SK-N-MC (cell line): ENCODE measurements around the gene PC.

Experiments used
- EZH2 ChIP-seq: fragments of 200-600 bp; sonication (generic); IDR thresholded peaks from one replicate; pipeline ENCODE4 v1.6.1; 2017; ENCODE audit warnings: antibody characterized with exemption
- POLR2AphosphoS5 ChIP-seq: IDR thresholded peaks from 2 replicates; pipeline ENCODE4 v1.6.1; 2012; ENCODE audit warnings: mild to moderate bottlenecking, low read depth, low read length, borderline replicate concordance

GRCh38 chr11:66904981-66905521 lies 53.1 kb downstream of the PC start:
- TF ChIP-seq EZH2 (no peak), POLR2AphosphoS5 (no peak)
